ENCODE data around the gene CCDC127. TPM values are rescaled to one million over a fixed set of nuclear protein-coding genes. Genes with fewer than 3 reads are reported as not detected.

The CCDC127 gene
- total RNA-seq, 1 donor from 2014 or later, result 2.9 TPM

DNA sequence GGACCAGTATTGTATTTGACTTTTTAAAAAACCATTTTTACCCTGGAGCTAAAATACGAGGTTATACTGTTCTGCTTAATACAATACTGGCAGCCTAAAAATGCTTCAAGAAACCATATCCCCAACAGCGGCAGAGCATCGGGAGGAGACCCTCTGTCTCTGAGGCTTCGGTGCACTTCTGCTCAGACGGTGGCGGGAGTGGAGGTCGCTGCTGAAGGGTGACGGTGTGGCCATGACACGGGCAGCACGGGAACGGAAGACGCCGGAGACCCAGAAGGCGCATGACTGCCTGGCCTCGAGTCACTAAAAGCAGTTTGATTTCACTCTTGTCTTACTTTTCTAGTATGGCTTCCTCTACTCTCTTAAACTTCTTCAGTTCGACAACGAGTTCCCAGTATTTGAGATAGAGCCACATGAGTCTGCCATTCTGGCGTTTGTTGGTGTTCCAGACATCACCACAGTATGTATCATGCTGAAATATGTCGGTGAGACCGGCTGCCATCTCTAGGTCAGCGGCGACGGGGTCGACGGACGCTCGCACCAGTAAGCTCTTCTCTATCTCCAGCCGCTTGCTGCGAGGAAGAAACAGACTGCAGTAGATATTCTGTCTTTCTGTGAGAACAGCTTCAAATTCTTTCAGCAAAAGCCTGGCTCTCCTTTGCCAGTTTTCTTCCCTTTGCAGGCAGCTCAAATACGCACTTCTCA is 12.8 kb downstream of the CCDC127 start:
- TF ChIP-seq, protein P1, sequence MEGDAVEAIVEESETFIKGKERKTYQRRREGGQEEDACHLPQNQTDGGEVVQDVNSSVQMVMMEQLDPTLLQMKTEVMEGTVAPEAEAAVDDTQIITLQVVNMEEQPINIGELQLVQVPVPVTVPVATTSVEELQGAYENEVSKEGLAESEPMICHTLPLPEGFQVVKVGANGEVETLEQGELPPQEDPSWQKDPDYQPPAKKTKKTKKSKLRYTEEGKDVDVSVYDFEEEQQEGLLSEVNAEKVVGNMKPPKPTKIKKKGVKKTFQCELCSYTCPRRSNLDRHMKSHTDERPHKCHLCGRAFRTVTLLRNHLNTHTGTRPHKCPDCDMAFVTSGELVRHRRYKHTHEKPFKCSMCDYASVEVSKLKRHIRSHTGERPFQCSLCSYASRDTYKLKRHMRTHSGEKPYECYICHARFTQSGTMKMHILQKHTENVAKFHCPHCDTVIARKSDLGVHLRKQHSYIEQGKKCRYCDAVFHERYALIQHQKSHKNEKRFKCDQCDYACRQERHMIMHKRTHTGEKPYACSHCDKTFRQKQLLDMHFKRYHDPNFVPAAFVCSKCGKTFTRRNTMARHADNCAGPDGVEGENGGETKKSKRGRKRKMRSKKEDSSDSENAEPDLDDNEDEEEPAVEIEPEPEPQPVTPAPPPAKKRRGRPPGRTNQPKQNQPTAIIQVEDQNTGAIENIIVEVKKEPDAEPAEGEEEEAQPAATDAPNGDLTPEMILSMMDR (IDR thresholded peaks at IDR 0.05; ENCODE audit: insufficient read depth, low read length, severe bottlenecking), result no peak
- no peaks in the 10 kb centered on the region for H3K27me3 ChIP-seq (ENCODE audit: control insufficient read depth, insufficient read depth, low read length)
- peaks cover 7% of the 10 kb centered on the region for H3K36me3 ChIP-seq (ENCODE audit: control insufficient read depth, insufficient read depth, low read length)
- no peak for FAIRE-seq
- no peak overlapping the region for H3K4me3 ChIP-seq (ENCODE audit: low read depth, low read length)
- no peak for DNase-seq (ENCODE audit: low read depth)

DNA sequence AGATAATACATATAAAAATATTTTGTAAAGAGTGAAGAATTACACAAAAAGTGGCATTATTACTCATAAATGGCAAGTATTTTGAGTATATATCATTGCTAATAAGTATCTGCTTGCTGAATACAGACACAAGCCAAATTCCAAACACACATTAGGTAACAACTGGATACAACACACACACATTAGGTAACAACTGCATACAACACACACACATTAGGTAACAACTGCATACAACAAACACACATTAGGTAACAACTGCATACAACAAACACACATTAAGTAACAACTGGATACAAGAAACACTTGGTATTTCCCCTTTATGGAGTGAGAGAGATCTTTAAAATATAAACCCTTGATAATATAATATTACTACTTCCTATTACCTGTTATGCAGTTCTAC is 13.5 kb downstream of the CCDC127 start:
- FAIRE-seq (no peak), DNase-seq (ENCODE audit: low read depth) (no peak)
- Histone ChIP-seq H3K27me3 (ENCODE audit: control insufficient read depth, insufficient read depth, low read length) (no peaks in the 10 kb centered on the region), H3K4me3 (ENCODE audit: low read depth, low read length) (no peak overlapping the region), H3K36me3 (ENCODE audit: control insufficient read depth, insufficient read depth, low read length) (peaks cover 7% of the 10 kb centered on the region)
- TF ChIP-seq, protein P1 (IDR thresholded peaks at IDR 0.05; ENCODE audit: insufficient read depth, low read length, severe bottlenecking), result no peak

DNA sequence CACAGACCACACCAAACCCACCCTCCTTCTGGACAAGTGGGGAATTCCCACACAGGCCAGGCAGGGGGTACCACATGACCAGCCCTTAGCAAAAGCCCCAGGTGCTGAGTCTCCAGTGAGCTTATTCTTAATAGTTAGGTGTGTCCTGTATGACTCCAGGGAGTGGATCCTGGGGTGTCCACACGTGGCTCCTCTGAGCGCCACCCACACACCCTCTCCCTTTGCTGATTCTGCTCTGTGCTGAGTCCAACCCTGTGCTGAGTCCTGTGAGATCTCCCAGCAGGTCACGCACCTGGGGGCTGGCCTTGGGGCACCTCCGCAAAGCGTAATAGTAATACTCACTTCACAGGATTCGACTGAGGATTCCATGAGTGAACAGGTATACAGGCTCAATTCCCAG is 14.0 kb downstream of the CCDC127 start:
- FAIRE-seq (no peak), DNase-seq (ENCODE audit: low read depth) (no peak)
- TF ChIP-seq, protein P1 (IDR thresholded peaks at IDR 0.05; ENCODE audit: insufficient read depth, low read length, severe bottlenecking), result no peak
- no peak overlapping the region for H3K4me3 ChIP-seq (ENCODE audit: low read depth, low read length)
- peaks cover 7% of the 10 kb centered on the region for H3K36me3 ChIP-seq (ENCODE audit: control insufficient read depth, insufficient read depth, low read length)
- no peaks in the 10 kb centered on the region for H3K27me3 ChIP-seq (ENCODE audit: control insufficient read depth, insufficient read depth, low read length)

DNA sequence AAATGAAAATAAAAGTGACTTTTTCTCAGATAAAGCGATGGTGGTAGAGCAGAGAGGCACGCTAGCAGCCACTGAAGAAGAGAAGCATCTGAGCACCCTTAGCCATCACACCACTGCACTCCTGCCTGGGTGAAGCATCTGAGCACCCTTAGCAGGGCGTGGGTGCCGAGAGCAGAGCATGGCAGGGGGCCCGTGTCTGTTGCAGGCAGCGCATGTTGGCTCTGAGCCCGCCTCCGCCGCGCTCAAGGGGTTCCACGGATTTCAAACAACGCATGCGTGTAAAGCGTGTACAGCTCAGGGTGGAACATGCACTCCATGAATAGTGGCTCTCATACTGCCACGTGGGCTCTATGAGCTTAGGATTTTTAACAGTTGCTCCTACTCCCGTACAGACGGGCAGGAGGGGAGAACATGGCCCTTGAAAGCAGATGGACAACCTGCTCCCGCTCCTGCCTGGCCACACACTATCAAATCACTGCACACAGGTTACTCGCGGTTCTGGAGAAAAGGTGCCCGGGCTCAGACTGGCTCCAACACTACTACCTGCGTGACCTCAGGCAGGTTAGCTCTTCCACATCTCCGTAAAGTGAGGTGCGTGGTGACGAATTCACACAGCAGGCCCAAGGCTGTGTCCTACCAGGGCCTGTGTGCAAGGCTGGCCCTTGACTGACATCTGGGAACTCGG is 14.6 kb downstream of the CCDC127 start:
- DNase-seq (ENCODE audit: low read depth) (no peak), FAIRE-seq (no peak)
- no peaks in the 10 kb centered on the region for H3K27me3 ChIP-seq (ENCODE audit: control insufficient read depth, insufficient read depth, low read length)
- TF ChIP-seq, protein P1 (IDR thresholded peaks at IDR 0.05; ENCODE audit: insufficient read depth, low read length, severe bottlenecking), result no peak
- H3K4me3 ChIP-seq (ENCODE audit: low read depth, low read length), result no peak overlapping the region
- peaks cover 7% of the 10 kb centered on the region for H3K36me3 ChIP-seq (ENCODE audit: control insufficient read depth, insufficient read depth, low read length)

DNA sequence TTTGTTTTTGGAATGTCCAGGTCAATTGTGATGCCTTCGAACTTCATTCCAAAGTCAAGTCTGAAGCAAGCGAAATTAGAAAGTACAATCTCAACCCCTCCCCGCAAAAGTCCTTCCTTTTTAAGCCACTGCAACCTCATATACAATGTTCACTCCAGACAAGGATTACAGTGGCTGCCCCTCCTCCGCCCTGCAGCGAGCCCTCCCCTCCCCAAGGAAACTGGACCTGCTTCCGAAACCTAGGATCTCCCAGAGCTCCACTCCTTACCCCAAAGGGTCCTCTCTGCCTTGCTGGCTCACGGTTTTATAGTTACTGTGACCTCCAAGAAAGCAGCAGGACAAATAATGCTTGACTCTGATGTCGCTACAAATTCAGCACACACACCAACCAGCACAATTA is 16.3 kb downstream of the CCDC127 start:
- TF ChIP-seq, protein P1 (IDR thresholded peaks at IDR 0.05; ENCODE audit: insufficient read depth, low read length, severe bottlenecking), result no peak
- Histone ChIP-seq H3K36me3 (ENCODE audit: control insufficient read depth, insufficient read depth, low read length) (peaks cover 7% of the 10 kb centered on the region), H3K4me3 (ENCODE audit: low read depth, low read length) (no peak overlapping the region), H3K27me3 (ENCODE audit: control insufficient read depth, insufficient read depth, low read length) (no peaks in the 10 kb centered on the region)
- DNase-seq (ENCODE audit: low read depth) (no peak), FAIRE-seq (no peak)
